ENCODE measurements around the gene STXBP1. TPM values are rescaled to one million over a fixed set of nuclear protein-coding genes. Genes with fewer than 3 reads are reported as not detected.

Gene STXBP1
- total RNA-seq, 2 experiments from 2014 or later = 19.8 to 21.7 TPM

GRCh38 chr9:127684576-127684975 lies 72.5 kb downstream of the STXBP1 start:
- POLR2A ChIA-PET = no interaction called here
- ATAC-seq (ENCODE audit: low read depth) = no peak

DNA sequence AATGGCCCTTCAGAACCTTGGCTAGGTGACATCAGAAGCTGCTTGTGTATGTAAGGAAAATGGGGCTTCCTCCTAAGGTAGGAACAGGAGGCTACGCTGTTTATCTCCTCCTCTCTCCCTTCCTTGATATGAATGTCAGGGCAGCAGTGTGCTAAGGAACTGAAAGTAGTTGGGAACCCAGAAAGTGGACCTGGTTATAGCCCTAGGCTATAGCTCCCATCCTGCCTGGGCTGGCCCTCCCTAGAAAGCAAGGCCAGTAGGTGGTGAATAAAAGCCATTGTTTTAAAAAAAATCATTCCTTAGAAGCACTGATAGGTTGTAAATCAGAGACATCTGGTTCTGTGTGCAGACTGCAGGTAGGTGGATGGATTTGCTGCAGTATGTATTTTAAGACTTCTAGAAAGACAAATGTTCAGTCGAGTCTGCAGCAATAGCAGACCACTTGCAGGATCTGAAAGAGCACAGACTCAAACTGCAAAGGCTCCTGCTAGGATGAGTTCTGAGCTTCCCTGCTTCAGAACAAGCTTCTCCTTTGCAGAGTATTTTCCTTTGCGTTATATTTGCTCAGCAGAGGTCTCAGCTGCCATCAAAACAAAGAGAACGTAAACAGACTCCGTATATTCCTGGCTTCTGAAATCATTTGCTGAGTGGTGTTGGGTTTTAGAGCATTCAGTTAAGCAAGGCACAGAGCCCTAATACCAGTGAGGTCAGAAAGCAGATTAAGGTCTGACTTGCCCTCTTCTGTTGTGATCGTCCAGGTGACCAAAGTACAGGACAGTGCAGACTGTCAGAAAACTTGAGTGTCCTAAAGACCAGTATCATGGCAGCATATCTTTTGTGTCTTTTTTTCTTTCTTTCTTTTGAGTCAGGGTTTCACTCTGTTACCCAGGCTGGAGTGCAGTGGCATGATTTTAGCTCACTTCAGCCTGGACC lies 74.7 kb downstream of the STXBP1 start:
- Mint-ChIP-seq H3K4me1 (no peaks in the 10 kb centered on the region), H3K27me3 (peaks cover 2% of the 10 kb centered on the region), H3K4me3 (no peak overlapping the region), H3K9me3 (no peaks in the 10 kb centered on the region), H3K36me3 (no peaks in the 10 kb centered on the region), H3K27ac (no peak overlapping the region)
- POLR2A ChIA-PET = no interaction called here
- ATAC-seq (ENCODE audit: low read depth) = no peak
- no peak for DNase-seq

More at GRCh38 chr9:127684576-127684975, 72.5 kb downstream of the STXBP1 start:
- Mint-ChIP-seq H3K4me1 (no peaks in the 10 kb centered on the region), H3K27ac (no peak overlapping the region), H3K9me3 (no peaks in the 10 kb centered on the region), H3K27me3 (no peaks in the 10 kb centered on the region), H3K4me3 (no peak overlapping the region), H3K36me3 (no peaks in the 10 kb centered on the region)
- no peak for DNase-seq

DNA sequence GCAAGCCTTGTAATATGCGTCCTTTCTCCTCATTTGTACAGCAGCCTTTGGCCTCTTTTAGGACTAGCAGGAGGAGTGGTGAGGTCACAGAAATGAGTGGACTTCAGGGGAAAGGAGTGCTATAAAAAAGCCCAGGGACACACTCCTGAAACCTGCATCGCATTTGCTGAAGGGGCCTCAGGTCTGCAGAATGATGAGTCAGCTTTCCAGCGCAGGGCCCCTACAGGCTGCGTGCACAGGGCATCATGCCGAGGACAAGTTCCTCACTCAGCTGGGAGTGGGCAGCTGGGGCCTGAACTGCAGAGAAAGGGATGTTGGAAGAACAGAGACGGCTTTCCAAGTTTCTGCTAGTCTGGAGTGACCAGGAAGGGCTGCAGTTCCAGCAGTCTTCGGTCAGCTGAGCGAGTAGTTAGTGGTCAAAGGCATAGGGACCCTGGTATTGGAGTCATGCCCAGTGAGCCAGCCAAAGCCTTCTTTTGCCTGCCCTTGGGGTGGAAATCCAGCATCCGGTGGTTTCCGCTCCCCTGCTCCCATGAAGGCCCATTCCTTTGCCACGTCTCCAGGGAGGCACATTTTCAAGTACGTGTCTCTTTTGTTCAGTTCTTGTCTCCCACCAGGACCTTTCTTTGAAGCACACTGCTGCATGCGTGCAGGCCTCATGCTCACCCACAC lies 77.4 kb downstream of the STXBP1 start:
- ATAC-seq (ENCODE audit: low read depth) = no peak
- H3K27me3 Mint-ChIP-seq = peaks cover 2% of the 10 kb centered on the region
- H3K4me3 Mint-ChIP-seq = no peak overlapping the region
- no peak overlapping the region for H3K27ac Mint-ChIP-seq
- H3K36me3 Mint-ChIP-seq = no peaks in the 10 kb centered on the region
- no peaks in the 10 kb centered on the region for H3K4me1 Mint-ChIP-seq
- no peak for DNase-seq
- H3K9me3 Mint-ChIP-seq = no peaks in the 10 kb centered on the region
- POLR2A ChIA-PET = no interaction called here

DNA sequence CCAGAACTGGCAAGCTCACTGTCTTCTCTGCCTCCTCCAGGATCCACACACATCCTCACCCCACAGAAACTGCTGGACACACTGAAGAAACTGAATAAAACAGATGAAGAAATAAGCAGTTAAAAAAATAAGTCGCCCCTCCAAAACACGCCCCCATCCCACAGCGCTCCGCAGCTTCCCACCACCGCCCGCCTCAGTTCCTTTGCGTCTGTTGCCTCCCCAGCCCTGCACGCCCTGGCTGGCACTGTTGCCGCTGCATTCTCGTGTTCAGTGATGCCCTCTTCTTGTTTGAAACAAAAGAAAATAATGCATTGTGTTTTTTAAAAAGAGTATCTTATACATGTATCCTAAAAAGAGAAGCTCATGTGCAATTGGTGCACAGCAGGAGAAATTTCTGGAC lies 78.7 kb downstream of the STXBP1 start:
- Mint-ChIP-seq H3K4me3 (no peak overlapping the region), H3K36me3 (no peaks in the 10 kb centered on the region), H3K27me3 (peaks cover 2% of the 10 kb centered on the region), H3K4me1 (no peaks in the 10 kb centered on the region), H3K27ac (no peak overlapping the region), H3K9me3 (no peaks in the 10 kb centered on the region)
- no peak for DNase-seq
- ATAC-seq (ENCODE audit: low read depth) = no peak
- POLR2A ChIA-PET = no interaction called here

DNA sequence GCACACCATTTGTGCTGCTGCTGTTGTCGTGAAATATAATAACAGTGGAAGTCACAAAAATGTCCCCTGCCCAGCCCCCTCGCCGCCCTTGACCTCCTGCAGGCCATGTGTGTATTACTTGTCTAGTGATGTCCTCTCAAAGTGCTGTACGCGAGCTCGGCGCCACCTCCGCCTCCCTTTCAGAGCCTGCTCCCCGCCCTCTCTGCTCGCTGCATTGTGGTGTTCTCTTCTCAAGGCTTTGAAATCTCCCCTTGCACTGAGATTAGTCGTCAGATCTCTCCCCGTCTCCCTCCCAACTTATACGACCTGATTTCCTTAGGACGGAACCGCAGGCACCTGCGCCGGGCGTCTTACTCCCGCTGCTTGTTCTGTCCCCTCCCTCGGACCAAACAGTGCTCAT lies 80.0 kb downstream of the STXBP1 start:
- Mint-ChIP-seq H3K27ac (no peak overlapping the region), H3K4me3 (no peak overlapping the region), H3K27me3 (peaks cover 2% of the 10 kb centered on the region), H3K36me3 (no peaks in the 10 kb centered on the region), H3K9me3 (no peaks in the 10 kb centered on the region), H3K4me1 (no peaks in the 10 kb centered on the region)
- POLR2A ChIA-PET = interaction anchor here (0.7 kb wide), 1 partner anchor 225 kb away, joined by 4 read pairs; the partner anchor contains the start of gene ST6GALNAC4
- ATAC-seq (ENCODE audit: low read depth) (no peak), DNase-seq (no peak)

DNA sequence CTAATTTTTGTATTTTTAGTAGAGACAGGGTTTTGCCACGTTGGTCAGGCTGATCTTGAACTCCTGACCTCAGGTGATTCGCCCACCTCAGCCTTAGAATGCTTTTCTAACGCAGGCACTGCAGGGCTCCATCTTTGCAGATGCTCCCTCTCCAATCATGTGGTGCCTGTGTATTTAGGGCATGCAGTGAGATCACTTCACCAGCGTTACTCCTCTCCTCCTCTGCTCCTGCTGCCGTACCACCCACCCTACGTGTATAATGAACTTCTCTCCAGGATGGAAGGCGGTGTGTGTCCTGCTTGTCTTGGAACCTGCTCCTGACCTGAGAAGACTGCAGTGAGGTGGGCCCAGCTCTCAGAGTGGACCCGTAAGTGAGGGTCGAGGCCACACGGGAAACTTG lies 81.1 kb downstream of the STXBP1 start:
- POLR2A ChIA-PET = no interaction called here
- H3K27ac Mint-ChIP-seq = no peak overlapping the region
- no peak overlapping the region for H3K4me3 Mint-ChIP-seq
- no peaks in the 10 kb centered on the region for H3K4me1 Mint-ChIP-seq
- no peak for ATAC-seq (ENCODE audit: low read depth)
- peaks cover 2% of the 10 kb centered on the region for H3K27me3 Mint-ChIP-seq
- H3K9me3 Mint-ChIP-seq = no peaks in the 10 kb centered on the region
- no peaks in the 10 kb centered on the region for H3K36me3 Mint-ChIP-seq
- DNase-seq = no peak

GRCh38 chr9:127693697-127694096 lies 81.6 kb downstream of the STXBP1 start:
- Mint-ChIP-seq H3K4me1 (no peaks in the 10 kb centered on the region), H3K27me3 (peaks cover 2% of the 10 kb centered on the region), H3K27ac (no peak overlapping the region), H3K36me3 (no peaks in the 10 kb centered on the region), H3K9me3 (no peaks in the 10 kb centered on the region), H3K4me3 (no peak overlapping the region)
- POLR2A ChIA-PET = no interaction called here
- DNase-seq (no peak), ATAC-seq (ENCODE audit: low read depth) (no peak)

DNA sequence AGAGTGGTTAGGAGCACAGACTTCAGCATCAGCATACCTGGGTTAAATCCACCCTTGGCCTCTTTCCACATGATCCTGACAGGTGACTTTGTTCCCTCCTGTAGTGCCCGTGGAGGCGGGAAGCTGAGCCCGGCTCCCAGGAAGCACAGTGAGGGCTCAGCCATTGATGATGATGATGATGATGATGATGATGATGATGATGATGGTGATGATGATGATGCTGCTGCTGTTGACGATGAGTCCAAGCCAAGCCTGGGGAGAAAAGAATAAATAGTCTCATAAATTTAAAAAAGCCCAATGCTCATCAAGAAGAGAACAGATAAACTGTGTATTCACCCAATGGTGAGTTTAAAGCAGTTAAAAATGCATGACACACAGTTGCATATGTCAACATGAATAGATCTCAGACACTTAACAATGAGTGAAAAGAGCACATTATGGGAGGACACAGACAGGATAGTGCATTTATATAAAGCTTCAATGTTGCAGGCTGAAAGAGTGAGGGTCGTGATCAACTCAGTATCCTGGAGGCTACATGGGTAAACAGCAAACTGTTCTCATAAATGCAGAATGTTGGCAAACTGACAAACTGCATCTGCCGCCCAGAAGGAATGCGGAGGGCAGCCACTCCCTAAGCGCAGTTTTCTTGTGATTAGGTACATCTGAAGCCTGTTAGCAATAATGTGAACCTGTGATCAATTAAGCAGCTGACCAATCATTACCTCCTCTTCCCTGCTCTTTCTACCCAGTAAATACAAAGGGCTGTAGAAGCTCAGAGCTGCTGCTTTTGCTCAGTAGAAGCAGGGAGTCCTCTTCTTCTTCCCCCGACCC lies 83.0 kb downstream of the STXBP1 start:
- H3K36me3 Mint-ChIP-seq = no peaks in the 10 kb centered on the region
- no peaks in the 10 kb centered on the region for H3K9me3 Mint-ChIP-seq

GRCh38 chr9:127697575-127697974 lies 85.5 kb downstream of the STXBP1 start:
- DNase-seq (no peak), ATAC-seq (ENCODE audit: low read depth) (no peak)
- no peaks in the 10 kb centered on the region for H3K27me3 Mint-ChIP-seq
- H3K9me3 Mint-ChIP-seq = no peaks in the 10 kb centered on the region
- no peaks in the 10 kb centered on the region for H3K36me3 Mint-ChIP-seq
- H3K4me3 Mint-ChIP-seq = no peak overlapping the region
- H3K27ac Mint-ChIP-seq = no peak overlapping the region
- H3K4me1 Mint-ChIP-seq = peaks cover 11% of the 10 kb centered on the region
- POLR2A ChIA-PET = no interaction called here

More for the DNA sequence above, 83.0 kb downstream of the STXBP1 start:
- POLR2A ChIA-PET = no interaction called here
- no peak overlapping the region for H3K27ac Mint-ChIP-seq
- H3K4me3 Mint-ChIP-seq = no peak overlapping the region
- DNase-seq = no peak
- no peak for ATAC-seq (ENCODE audit: low read depth)
- peaks cover 2% of the 10 kb centered on the region for H3K27me3 Mint-ChIP-seq
- H3K4me1 Mint-ChIP-seq = peaks cover 8% of the 10 kb centered on the region

GRCh38 chr9:127698386-127698785 lies 86.3 kb downstream of the STXBP1 start:
- Mint-ChIP-seq H3K27me3 (no peaks in the 10 kb centered on the region), H3K27ac (no peak overlapping the region), H3K36me3 (no peaks in the 10 kb centered on the region), H3K9me3 (no peaks in the 10 kb centered on the region), H3K4me1 (peaks cover 12% of the 10 kb centered on the region), H3K4me3 (peak overlapping the region; percentile 22)
- ATAC-seq (ENCODE audit: low read depth) (no peak), DNase-seq (no peak)
- POLR2A ChIA-PET = no interaction called here

DNA sequence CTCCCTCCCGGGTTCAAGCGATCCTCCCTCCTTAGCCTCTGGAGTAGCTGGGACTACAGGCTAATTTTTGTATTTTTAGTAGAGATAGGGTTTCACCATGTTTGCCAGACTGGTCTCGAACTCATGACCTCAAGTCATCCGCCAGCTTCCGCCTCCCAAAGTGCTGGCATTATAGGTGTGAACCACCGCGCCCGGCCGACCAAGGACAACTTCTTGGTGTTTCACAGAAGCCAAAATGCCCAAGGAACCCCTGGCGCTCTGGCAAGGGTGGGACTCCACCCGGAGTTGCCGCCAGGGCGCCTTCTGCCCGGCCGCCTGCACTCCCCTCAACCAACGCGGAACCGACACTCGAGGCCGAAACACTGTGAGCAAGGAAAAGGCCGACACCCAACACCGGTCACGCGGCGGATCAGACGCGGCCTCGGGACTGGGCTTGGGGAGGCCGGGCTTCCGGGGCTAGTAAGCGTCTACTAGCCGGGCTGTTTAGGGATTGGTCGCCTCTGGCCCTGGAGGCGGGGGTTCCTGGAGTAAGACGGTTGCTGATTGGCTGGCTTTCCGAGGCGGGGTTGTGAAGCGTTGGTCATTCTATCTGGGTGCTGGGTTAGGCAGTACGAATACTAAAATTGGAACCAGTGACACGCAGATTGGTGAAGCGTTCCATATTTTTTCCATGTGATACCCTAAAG lies 87.1 kb downstream of the STXBP1 start:
- Mint-ChIP-seq H3K36me3 (no peaks in the 10 kb centered on the region), H3K27me3 (no peaks in the 10 kb centered on the region), H3K4me3 (peak overlapping the region; percentile 82), H3K4me1 (peaks cover 12% of the 10 kb centered on the region), H3K27ac (peak overlapping the region; percentile 79), H3K9me3 (no peaks in the 10 kb centered on the region)
- POLR2A ChIA-PET = interaction anchor here (0.6 kb wide), 1 partner anchor 91 kb away, joined by 3 read pairs; no protein-coding TSS in a partner anchor
- ATAC-seq (ENCODE audit: low read depth) (peak; percentile 100), DNase-seq (peak; percentile 85)

GRCh38 chr9:127700140-127700539 lies 88.1 kb downstream of the STXBP1 start:
- no peaks in the 10 kb centered on the region for H3K36me3 Mint-ChIP-seq
- H3K9me3 Mint-ChIP-seq = no peaks in the 10 kb centered on the region
- POLR2A ChIA-PET = no interaction called here
- ATAC-seq (ENCODE audit: low read depth) = no peak
- peaks cover 12% of the 10 kb centered on the region for H3K4me1 Mint-ChIP-seq
- DNase-seq = no peak
- no peaks in the 10 kb centered on the region for H3K27me3 Mint-ChIP-seq
- peak overlapping the region; percentile 58 for H3K27ac Mint-ChIP-seq
- H3K4me3 Mint-ChIP-seq = peak overlapping the region; percentile 82
